Thyroid gland (tissue), 4 donors: ENCODE results near the gene FEN1.

ENCODE experiments used
- POLR2A ChIP-seq, 2 donors: fragments of 450-650 bp; IDR thresholded peaks; one replicate each; pipeline ENCODE4 v1.6.1; 2017; ENCODE audit warnings: antibody characterized with exemption in 2 of 2, mild to moderate bottlenecking in 2 of 2, moderate library complexity in 1 of 2
- TF ChIP-seq, protein P1 (sequence below), 6 experiments: fragments of 200-600 bp in 3 of 6; fragments of 450-650 bp in 3 of 6; sonication (generic) in 3 of 6; IDR thresholded peaks; one replicate each; pipeline ENCODE4 v1.5.1; 2016 to 2019; ENCODE audit warnings: antibody characterized with exemption in 6 of 6, mild to moderate bottlenecking in 2 of 6, inconsistent platforms in 1 of 6, moderate library complexity in 1 of 6

GRCh38 chr11:61812736-61813411 is 20.2 kb downstream of the FEN1 start:
- TF ChIP-seq, protein P1, sequence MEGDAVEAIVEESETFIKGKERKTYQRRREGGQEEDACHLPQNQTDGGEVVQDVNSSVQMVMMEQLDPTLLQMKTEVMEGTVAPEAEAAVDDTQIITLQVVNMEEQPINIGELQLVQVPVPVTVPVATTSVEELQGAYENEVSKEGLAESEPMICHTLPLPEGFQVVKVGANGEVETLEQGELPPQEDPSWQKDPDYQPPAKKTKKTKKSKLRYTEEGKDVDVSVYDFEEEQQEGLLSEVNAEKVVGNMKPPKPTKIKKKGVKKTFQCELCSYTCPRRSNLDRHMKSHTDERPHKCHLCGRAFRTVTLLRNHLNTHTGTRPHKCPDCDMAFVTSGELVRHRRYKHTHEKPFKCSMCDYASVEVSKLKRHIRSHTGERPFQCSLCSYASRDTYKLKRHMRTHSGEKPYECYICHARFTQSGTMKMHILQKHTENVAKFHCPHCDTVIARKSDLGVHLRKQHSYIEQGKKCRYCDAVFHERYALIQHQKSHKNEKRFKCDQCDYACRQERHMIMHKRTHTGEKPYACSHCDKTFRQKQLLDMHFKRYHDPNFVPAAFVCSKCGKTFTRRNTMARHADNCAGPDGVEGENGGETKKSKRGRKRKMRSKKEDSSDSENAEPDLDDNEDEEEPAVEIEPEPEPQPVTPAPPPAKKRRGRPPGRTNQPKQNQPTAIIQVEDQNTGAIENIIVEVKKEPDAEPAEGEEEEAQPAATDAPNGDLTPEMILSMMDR (IDR thresholded peaks at IDR 0.05) = no peak
- TF ChIP-seq POLR2A (IDR thresholded peaks at IDR 0.05) = no peak
